ENCODE data around the gene UGP2.

UGP2 gene

GRCh38 chr2:63878486-63878885 is 36.8 kb downstream of the UGP2 start (continued):
- TF ChIP-seq, protein P1, sequence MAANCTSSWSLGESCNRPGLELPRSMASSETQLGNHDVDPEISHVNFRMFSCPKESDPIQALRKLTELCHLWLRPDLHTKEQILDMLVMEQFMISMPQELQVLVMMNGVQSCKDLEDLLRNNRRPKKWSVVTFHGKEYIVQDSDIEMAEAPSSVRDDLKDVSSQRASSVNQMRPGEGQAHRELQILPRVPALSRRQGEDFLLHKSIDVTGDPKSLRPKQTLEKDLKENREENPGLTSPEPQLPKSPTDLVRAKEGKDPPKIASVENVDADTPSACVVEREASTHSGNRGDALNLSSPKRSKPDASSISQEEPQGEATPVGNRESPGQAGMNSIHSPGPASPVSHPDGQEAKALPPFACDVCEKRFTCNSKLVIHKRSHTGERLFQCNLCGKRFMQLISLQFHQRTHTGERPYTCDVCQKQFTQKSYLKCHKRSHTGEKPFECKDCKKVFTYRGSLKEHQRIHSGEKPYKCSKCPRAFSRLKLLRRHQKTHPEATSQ (tag by site-specific recombination; IDR thresholded peaks at IDR 0.05) = no peak
- TF ChIP-seq SCRT2 (tag by site-specific recombination; IDR thresholded peaks at IDR 0.05) (no peak), ZSCAN23 (tag by site-specific recombination; IDR thresholded peaks at IDR 0.05) (no peak), ZNF560 (tag by site-specific recombination; IDR thresholded peaks at IDR 0.05; ENCODE audit: borderline replicate concordance) (no peak)

DNA sequence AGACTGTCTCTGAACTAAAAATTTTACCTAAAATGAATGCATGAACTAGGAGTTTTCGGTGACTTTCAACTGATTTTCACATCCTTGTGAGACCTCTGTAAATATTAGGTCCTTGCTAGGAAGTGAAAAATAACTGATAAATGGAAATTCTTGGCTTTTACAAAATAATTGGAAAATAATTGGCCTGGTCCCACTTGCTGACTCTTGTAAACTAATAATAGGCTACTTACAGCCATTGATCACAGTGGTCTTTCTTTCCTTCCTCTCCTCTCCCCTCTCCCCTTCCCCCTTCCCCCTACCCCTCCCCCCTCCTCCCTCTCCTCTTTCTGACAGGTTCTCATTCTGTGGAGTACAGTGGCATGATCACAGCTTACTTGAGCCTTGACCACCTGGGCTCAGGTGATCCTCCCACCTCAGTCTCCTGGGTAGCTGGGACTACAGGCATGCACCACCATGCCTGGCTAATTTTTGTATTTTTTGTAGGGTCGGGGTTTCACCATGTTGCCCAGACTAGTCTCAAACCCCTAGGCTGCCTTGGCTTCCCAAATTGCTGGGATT is 38.3 kb downstream of the UGP2 start:
- no peaks in the 10 kb centered on the region for H3K4me1 ChIP-seq (ENCODE audit: control insufficient read depth, insufficient read depth, low read length)
- TF ChIP-seq ZNF155 (tag by site-specific recombination; IDR thresholded peaks at IDR 0.05) (no peak), ZNF354C (tag by site-specific recombination; IDR thresholded peaks at IDR 0.05; ENCODE audit: borderline replicate concordance, low read depth) (no peak), AEBP2 (tag by site-specific recombination; IDR thresholded peaks at IDR 0.05; ENCODE audit: borderline replicate concordance) (no peak)
- peaks cover 12 to 21% of the 10 kb centered on the region in 2 experiments for H3K36me3 ChIP-seq (ENCODE audit: control insufficient read depth in 2 of 2, insufficient read depth in 1 of 2, low read length in 2 of 2)
- no peak overlapping the region for H3K27ac ChIP-seq (ENCODE audit: extremely low read depth, low read depth, low read length)
- H3K9me3 ChIP-seq (ENCODE audit: control insufficient read depth, insufficient read depth, low read depth, low read length) = no peaks in the 10 kb centered on the region
- H3K4me3 ChIP-seq (ENCODE audit: low read depth, low read length) = no peak overlapping the region
- POLR2A ChIA-PET = no interaction called here
- CTCF ChIA-PET = interaction anchor here (1.6 kb wide), 1 partner anchor 188 kb away, joined by 3 read pairs; no protein-coding TSS in a partner anchor

- Histone ChIP-seq H3K36me3 (ENCODE audit: control insufficient read depth in 2 of 2, insufficient read depth in 1 of 2, low read length in 2 of 2) (peaks cover 12 to 23% of the 10 kb centered on the region in 2 experiments), H3K27ac (ENCODE audit: extremely low read depth, low read depth, low read length) (no peak overlapping the region), H3K9me3 (ENCODE audit: control insufficient read depth, insufficient read depth, low read depth, low read length) (no peaks in the 10 kb centered on the region), H3K4me1 (ENCODE audit: control insufficient read depth, insufficient read depth, low read length) (no peaks in the 10 kb centered on the region), H3K4me3 (ENCODE audit: low read depth, low read length) (no peak overlapping the region)
- no peak for TF ChIP-seq ZNF26 (tag by site-specific recombination; IDR thresholded peaks at IDR 0.05)
- no peak for TF ChIP-seq GLIS2 (tag by site-specific recombination; IDR thresholded peaks at IDR 0.05)
- no peak for TF ChIP-seq ZNF433 (tag by site-specific recombination; IDR thresholded peaks at IDR 0.05; ENCODE audit: low read depth)
- no peak for TF ChIP-seq ZBTB11 (tag by site-specific recombination; conservative IDR thresholded peaks at IDR 0.05; ENCODE audit: low read depth)
- TF ChIP-seq ZFP37 (tag by site-specific recombination; IDR thresholded peaks at IDR 0.05) = no peak
- no peak for TF ChIP-seq ZNF132 (tag by site-specific recombination; IDR thresholded peaks at IDR 0.05; ENCODE audit: borderline replicate concordance)
- TF ChIP-seq, protein P2, sequence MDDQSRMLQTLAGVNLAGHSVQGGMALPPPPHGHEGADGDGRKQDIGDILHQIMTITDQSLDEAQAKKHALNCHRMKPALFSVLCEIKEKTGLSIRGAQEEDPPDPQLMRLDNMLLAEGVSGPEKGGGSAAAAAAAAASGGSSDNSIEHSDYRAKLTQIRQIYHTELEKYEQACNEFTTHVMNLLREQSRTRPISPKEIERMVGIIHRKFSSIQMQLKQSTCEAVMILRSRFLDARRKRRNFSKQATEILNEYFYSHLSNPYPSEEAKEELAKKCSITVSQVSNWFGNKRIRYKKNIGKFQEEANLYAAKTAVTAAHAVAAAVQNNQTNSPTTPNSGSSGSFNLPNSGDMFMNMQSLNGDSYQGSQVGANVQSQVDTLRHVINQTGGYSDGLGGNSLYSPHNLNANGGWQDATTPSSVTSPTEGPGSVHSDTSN (CRISPR knock-in tag; IDR thresholded peaks at IDR 0.05) = no peak
- TF ChIP-seq ZNF529 (tag by site-specific recombination; IDR thresholded peaks at IDR 0.05; ENCODE audit: insufficient replicate concordance) = no peak
- TF ChIP-seq ZNF214 (tag by site-specific recombination; IDR thresholded peaks at IDR 0.05; ENCODE audit: borderline replicate concordance) = no peak
- TF ChIP-seq ZNF426 (tag by site-specific recombination; IDR thresholded peaks at IDR 0.05) = no peak
- no peak for TF ChIP-seq ZFP41 (tag by site-specific recombination; IDR thresholded peaks at IDR 0.05; ENCODE audit: borderline replicate concordance)
- TF ChIP-seq ZFP3 (tag by site-specific recombination; IDR thresholded peaks at IDR 0.05; ENCODE audit: low read depth) = no peak
- TF ChIP-seq, protein P3, sequence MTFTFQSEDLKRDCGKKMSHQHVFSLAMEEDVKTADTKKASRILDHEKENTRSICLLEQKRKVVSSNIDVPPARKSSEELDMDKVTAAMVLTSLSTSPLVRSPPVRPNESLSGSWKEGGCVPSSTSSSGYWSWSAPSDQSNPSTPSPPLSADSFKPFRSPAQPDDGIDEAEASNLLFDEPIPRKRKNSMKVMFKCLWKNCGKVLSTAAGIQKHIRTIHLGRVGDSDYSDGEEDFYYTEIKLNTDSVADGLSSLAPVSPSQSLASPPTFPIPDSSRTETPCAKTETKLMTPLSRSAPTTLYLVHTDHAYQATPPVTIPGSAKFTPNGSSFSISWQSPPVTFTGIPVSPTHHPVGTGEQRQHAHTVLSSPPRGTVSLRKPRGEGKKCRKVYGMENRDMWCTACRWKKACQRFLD (tag by site-specific recombination; IDR thresholded peaks at IDR 0.05) = no peak
- TF ChIP-seq GFI1B (tag by site-specific recombination; IDR thresholded peaks at IDR 0.05) = no peak
- ChIA-PET CTCF (interaction anchor here (0.6 to 0.9 kb wide), 2 partner anchors 21 to 140 kb away, joined by 3 to 4 read pairs; no protein-coding TSS in a partner anchor), POLR2A (no interaction called here)
These were observed 38.9 kb downstream of the UGP2 start for GRCh38 chr2:63880625-63881024.
